GF-D8 (cell line): ENCODE results near the gene POLR1C.
"Not testable (repeated sequence)": the region's sequence is repeated elsewhere in the genome, so short reads cannot be mapped to it uniquely, and the experiment has no call there.

Source experiments
- DNase-seq: peaks from one replicate; lab custom pipeline; 2025; lab: John Stamatoyannopoulos, UW

Gene POLR1C

GRCh38 chr6:43509984-43510826, 6.7 kb upstream of the POLR1C start, which contains the start of gene LRRC73:
LRRC73 (minus strand) TSS chr6:43510346; CDS start chr6:43509785, 561 bp downstream.
- DNase-seq, result no peak

- DNase-seq, result no peak
Measured at GRCh38 chr6:43510827-43511163, 6.1 kb upstream of the POLR1C start.

GRCh38 chr6:43511824-43512415, 5.0 kb upstream of the POLR1C start:
- no peak for DNase-seq

- no peak for DNase-seq
Measured at GRCh38 chr6:43515808-43516207, 1.1 kb upstream of the POLR1C start.

- no peak for DNase-seq
Measured at GRCh38 chr6:43516367-43516696, 557 bp upstream of the POLR1C start.

- DNase-seq, result no peak
Measured at GRCh38 chr6:43517505-43518357, 842 bp downstream of the POLR1C start.

- no peak for DNase-seq
Measured at GRCh38 chr6:43520097-43520496, 3.2 kb downstream of the POLR1C start.

- DNase-seq, result no peak
Measured at GRCh38 chr6:43521836-43522235, 4.9 kb downstream of the POLR1C start.

- DNase-seq, result no peak
Measured at GRCh38 chr6:43522547-43523261, 5.8 kb downstream of the POLR1C start.

- DNase-seq, result no peak
Measured at GRCh38 chr6:43523284-43523683, 6.4 kb downstream of the POLR1C start.

GRCh38 chr6:43524483-43524961, 7.6 kb downstream of the POLR1C start:
- no peak for DNase-seq

- DNase-seq, result no peak
Measured at GRCh38 chr6:43532201-43532600, 15.3 kb downstream of the POLR1C start.

- not testable (repeated sequence) for DNase-seq
Measured at GRCh38 chr6:43538986-43539385, 22.1 kb downstream of the POLR1C start.

GRCh38 chr6:43539409-43539808, 22.5 kb downstream of the POLR1C start:
- DNase-seq, result not testable (repeated sequence)

- DNase-seq, result no peak
Measured at GRCh38 chr6:43540507-43540906, 23.6 kb downstream of the POLR1C start.

- no peak for DNase-seq
Measured at GRCh38 chr6:43541774-43542471, 25.0 kb downstream of the POLR1C start.

GRCh38 chr6:43544461-43544860, 27.6 kb downstream of the POLR1C start:
- DNase-seq, result no peak

GRCh38 chr6:43547222-43547621, 30.3 kb downstream of the POLR1C start:
- DNase-seq, result no peak

GRCh38 chr6:43557620-43558019, 40.7 kb downstream of the POLR1C start:
- DNase-seq, result not testable (repeated sequence)

- no peak for DNase-seq
Measured at GRCh38 chr6:43559328-43559727, 42.4 kb downstream of the POLR1C start.

- no peak for DNase-seq
Measured at GRCh38 chr6:43570876-43571441, 54.1 kb downstream of the POLR1C start.
